K562 (cell line): Measurements from ENCODE around the gene CIAPIN1. TPM values are rescaled to one million over a fixed set of nuclear protein-coding genes. Genes with fewer than 3 reads are reported as not detected.

Source experiments
- polyA plus RNA-seq, 8 experiments: library from polyadenylated mRNA; depleted of rRNA in 4 of 8; stranded (reverse) in 5 of 8; unstranded in 3 of 8; fragments of >200 nt; fragmentation: Nextera tagmentation in 2 of 8; fragmentation: Illumina TruSeq in 1 of 8; extraction: Ambion mirVana in 2 of 8; extraction: Trizol in 1 of 8; gene quantifications; 2 replicates each; pipeline versions ENCODE4 v1.2.1 to v1.2.3, GENCODE V29; 2011 to 2014; ENCODE audit warnings: inconsistent platforms in 1 of 8, missing spikeins in 1 of 8
- total RNA-seq, 7 experiments: library from RNA; depleted of rRNA in 6 of 7; stranded (reverse); fragments of >200 nt in 6 of 7; fragmentation: Illumina TruSeq in 2 of 7; extraction: Trizol in 2 of 7; gene quantifications; 2 replicates each; pipeline versions ENCODE4 v1.2.1 to v1.2.3, GENCODE V29; 2011 to 2021; ENCODE audit warnings: low replicate concordance in 1 of 7

CIAPIN1 gene
- total and polyA plus RNA-seq, 9 of the 15 experiments (the other 6 are each of a cell fraction or from before 2014, with no cell fraction given), result 71.8 to 263 (median 95.7) TPM

Other genes starting within 250 kb of the CIAPIN1 start
Only the 7 nearest of the 13 such genes appear.
- gene CCL22, start 88.6 kb downstream of the CIAPIN1 start, total RNA-seq (2014; rRNA removed), result not detected in 2 replicates
- gene CCL22, start 88.6 kb downstream of the CIAPIN1 start, total RNA-seq (2014; rRNA removed; fragmentation: Illumina TruSeq; extraction: Trizol), result not detected in 2 replicates
- gene CCL22, start 88.6 kb downstream of the CIAPIN1 start, total RNA-seq (2015; rRNA removed; fragmentation: Illumina TruSeq; extraction: Trizol), result not detected in 2 replicates
- 0.29 and 0.60 TPM in 2 replicates for gene CCL22, start 88.6 kb downstream of the CIAPIN1 start, total RNA-seq (2021)
- not detected in 2 replicates for gene CCL22, start 88.6 kb downstream of the CIAPIN1 start, polyA plus RNA-seq (2011; rRNA removed)
- 0.10 TPM in 1 of 2 replicates, not detected in the other for gene CCL22, start 88.6 kb downstream of the CIAPIN1 start, polyA plus RNA-seq (2014; fragmentation: Illumina TruSeq; extraction: Trizol)
- gene CCL22, start 88.6 kb downstream of the CIAPIN1 start, polyA plus RNA-seq (2014; fragmentation: Nextera tagmentation; extraction: Ambion mirVana), result under 1 TPM; 0.04 to 0.07 TPM
- 0.04 TPM in 1 of 2 replicates, not detected in the other for gene CCL22, start 88.6 kb downstream of the CIAPIN1 start, polyA plus RNA-seq (2014; rRNA removed)
- not detected in 2 replicates for gene CX3CL1, start 74.9 kb downstream of the CIAPIN1 start, total RNA-seq (2014; rRNA removed)
- not detected in 2 replicates for gene CX3CL1, start 74.9 kb downstream of the CIAPIN1 start, total RNA-seq (2014; rRNA removed; fragmentation: Illumina TruSeq; extraction: Trizol)
- gene CX3CL1, start 74.9 kb downstream of the CIAPIN1 start, total RNA-seq (2015; rRNA removed; fragmentation: Illumina TruSeq; extraction: Trizol), result not detected in 2 replicates
- gene CX3CL1, start 74.9 kb downstream of the CIAPIN1 start, total RNA-seq (2021), result 0.09 and 0.16 TPM in 2 replicates
- gene CX3CL1, start 74.9 kb downstream of the CIAPIN1 start, polyA plus RNA-seq (2011; rRNA removed), result not detected in 2 replicates
- not detected in 2 replicates for gene CX3CL1, start 74.9 kb downstream of the CIAPIN1 start, polyA plus RNA-seq (2014; fragmentation: Illumina TruSeq; extraction: Trizol)
- gene CX3CL1, start 74.9 kb downstream of the CIAPIN1 start, polyA plus RNA-seq (2014; fragmentation: Nextera tagmentation; extraction: Ambion mirVana), result not detected
- not detected in 2 replicates for gene CX3CL1, start 74.9 kb downstream of the CIAPIN1 start, polyA plus RNA-seq (2014; rRNA removed)
- gene CCL17, start 42.6 kb downstream of the CIAPIN1 start, total RNA-seq (2014; rRNA removed), result not detected in 2 replicates
- not detected in 2 replicates for gene CCL17, start 42.6 kb downstream of the CIAPIN1 start, total RNA-seq (2014; rRNA removed; fragmentation: Illumina TruSeq; extraction: Trizol)
- not detected in 2 replicates for gene CCL17, start 42.6 kb downstream of the CIAPIN1 start, total RNA-seq (2015; rRNA removed; fragmentation: Illumina TruSeq; extraction: Trizol)
- not detected in 2 replicates for gene CCL17, start 42.6 kb downstream of the CIAPIN1 start, total RNA-seq (2021)
- not detected in 2 replicates for gene CCL17, start 42.6 kb downstream of the CIAPIN1 start, polyA plus RNA-seq (2011; rRNA removed)
- not detected in 2 replicates for gene CCL17, start 42.6 kb downstream of the CIAPIN1 start, polyA plus RNA-seq (2014; fragmentation: Illumina TruSeq; extraction: Trizol)
- gene CCL17, start 42.6 kb downstream of the CIAPIN1 start, polyA plus RNA-seq (2014; fragmentation: Nextera tagmentation; extraction: Ambion mirVana), result not detected
- not detected in 2 replicates for gene CCL17, start 42.6 kb downstream of the CIAPIN1 start, polyA plus RNA-seq (2014; rRNA removed)
- gene COQ9, start 94 bp upstream of the CIAPIN1 start, total RNA-seq (2014; rRNA removed), result 74.4 and 98.2 TPM in 2 replicates
- 62.5 and 65.5 TPM in 2 replicates for gene COQ9, start 94 bp upstream of the CIAPIN1 start, total RNA-seq (2014; rRNA removed; fragmentation: Illumina TruSeq; extraction: Trizol)
- gene COQ9, start 94 bp upstream of the CIAPIN1 start, total RNA-seq (2015; rRNA removed; fragmentation: Illumina TruSeq; extraction: Trizol), result 68.9 and 71.4 TPM in 2 replicates
- gene COQ9, start 94 bp upstream of the CIAPIN1 start, total RNA-seq (2021), result 63.3 and 63.7 TPM in 2 replicates
- 139 and 143 TPM in 2 replicates for gene COQ9, start 94 bp upstream of the CIAPIN1 start, polyA plus RNA-seq (2011; rRNA removed)
- gene COQ9, start 94 bp upstream of the CIAPIN1 start, polyA plus RNA-seq (2014; fragmentation: Illumina TruSeq; extraction: Trizol), result 92.0 and 110 TPM in 2 replicates
- 10 to 100 TPM; 35.0 to 55.2 TPM for gene COQ9, start 94 bp upstream of the CIAPIN1 start, polyA plus RNA-seq (2014; fragmentation: Nextera tagmentation; extraction: Ambion mirVana)
- 84.2 and 102 TPM in 2 replicates for gene COQ9, start 94 bp upstream of the CIAPIN1 start, polyA plus RNA-seq (2014; rRNA removed)
- 131 and 139 TPM in 2 replicates for gene POLR2C, start 15.3 kb upstream of the CIAPIN1 start, total RNA-seq (2014; rRNA removed)
- 89.3 and 90.1 TPM in 2 replicates for gene POLR2C, start 15.3 kb upstream of the CIAPIN1 start, total RNA-seq (2014; rRNA removed; fragmentation: Illumina TruSeq; extraction: Trizol)
- 92.3 and 93.9 TPM in 2 replicates for gene POLR2C, start 15.3 kb upstream of the CIAPIN1 start, total RNA-seq (2015; rRNA removed; fragmentation: Illumina TruSeq; extraction: Trizol)
- 77.2 and 84.5 TPM in 2 replicates for gene POLR2C, start 15.3 kb upstream of the CIAPIN1 start, total RNA-seq (2021)
- 163 and 170 TPM in 2 replicates for gene POLR2C, start 15.3 kb upstream of the CIAPIN1 start, polyA plus RNA-seq (2011; rRNA removed)
- gene POLR2C, start 15.3 kb upstream of the CIAPIN1 start, polyA plus RNA-seq (2014; fragmentation: Illumina TruSeq; extraction: Trizol), result 107 and 131 TPM in 2 replicates
- gene POLR2C, start 15.3 kb upstream of the CIAPIN1 start, polyA plus RNA-seq (2014; fragmentation: Nextera tagmentation; extraction: Ambion mirVana), result 10 to 100 TPM; 70.3 to 87.4 TPM
- gene POLR2C, start 15.3 kb upstream of the CIAPIN1 start, polyA plus RNA-seq (2014; rRNA removed), result 97.5 and 108 TPM in 2 replicates
- 14.4 and 18.9 TPM in 2 replicates for gene DOK4, start 39.1 kb upstream of the CIAPIN1 start, total RNA-seq (2014; rRNA removed)
- 2.3 and 3.2 TPM in 2 replicates for gene DOK4, start 39.1 kb upstream of the CIAPIN1 start, total RNA-seq (2014; rRNA removed; fragmentation: Illumina TruSeq; extraction: Trizol)
- 8.3 and 9.3 TPM in 2 replicates for gene DOK4, start 39.1 kb upstream of the CIAPIN1 start, total RNA-seq (2015; rRNA removed; fragmentation: Illumina TruSeq; extraction: Trizol)
- 11.0 and 11.4 TPM in 2 replicates for gene DOK4, start 39.1 kb upstream of the CIAPIN1 start, total RNA-seq (2021)
- 10.8 and 11.3 TPM in 2 replicates for gene DOK4, start 39.1 kb upstream of the CIAPIN1 start, polyA plus RNA-seq (2011; rRNA removed)
- gene DOK4, start 39.1 kb upstream of the CIAPIN1 start, polyA plus RNA-seq (2014; fragmentation: Illumina TruSeq; extraction: Trizol), result 6.5 and 9.5 TPM in 2 replicates
- under 1 TPM; 0.10 TPM for gene DOK4, start 39.1 kb upstream of the CIAPIN1 start, polyA plus RNA-seq (2014; fragmentation: Nextera tagmentation; extraction: Ambion mirVana)
- 12.4 and 16.4 TPM in 2 replicates for gene DOK4, start 39.1 kb upstream of the CIAPIN1 start, polyA plus RNA-seq (2014; rRNA removed)
- gene CCDC102A, start 89.2 kb upstream of the CIAPIN1 start, total RNA-seq (2014; rRNA removed), result 3.8 and 4.9 TPM in 2 replicates
- 0.16 and 0.58 TPM in 2 replicates for gene CCDC102A, start 89.2 kb upstream of the CIAPIN1 start, total RNA-seq (2014; rRNA removed; fragmentation: Illumina TruSeq; extraction: Trizol)
- gene CCDC102A, start 89.2 kb upstream of the CIAPIN1 start, total RNA-seq (2015; rRNA removed; fragmentation: Illumina TruSeq; extraction: Trizol), result 1.4 and 2.1 TPM in 2 replicates
- gene CCDC102A, start 89.2 kb upstream of the CIAPIN1 start, total RNA-seq (2021), result 2.7 and 3.0 TPM in 2 replicates
- gene CCDC102A, start 89.2 kb upstream of the CIAPIN1 start, polyA plus RNA-seq (2011; rRNA removed), result 2.2 and 2.4 TPM in 2 replicates
- 0.85 and 1.4 TPM in 2 replicates for gene CCDC102A, start 89.2 kb upstream of the CIAPIN1 start, polyA plus RNA-seq (2014; fragmentation: Illumina TruSeq; extraction: Trizol)
- gene CCDC102A, start 89.2 kb upstream of the CIAPIN1 start, polyA plus RNA-seq (2014; fragmentation: Nextera tagmentation; extraction: Ambion mirVana), result under 1 TPM; 0.03 to 0.11 TPM
- gene CCDC102A, start 89.2 kb upstream of the CIAPIN1 start, polyA plus RNA-seq (2014; rRNA removed), result 2.0 and 4.9 TPM in 2 replicates